HCT116 (cell line): ENCODE results near the gene ARHGAP8.

ENCODE experiments used
- ATF3 ChIP-seq: IDR thresholded peaks from 2 replicates; pipeline ENCODE4 v1.6.1; 2012
- CTCF ChIP-seq, 3 experiments: fragments of 200-600 bp in 1 of 3; sonication (generic) in 1 of 3; IDR thresholded peaks in 2 of 3; conservative IDR thresholded peaks in 1 of 3; 2 replicates each; pipeline ENCODE4 v1.5.1; 2012 to 2017; ENCODE audit warnings: low read depth in 2 of 3, low read length in 2 of 3, antibody characterized with exemption in 1 of 3, borderline replicate concordance in 1 of 3, control low read depth in 1 of 3, mild to moderate bottlenecking in 1 of 3, mixed read lengths in 1 of 3, mixed run types in 1 of 3, moderate library complexity in 1 of 3; ENCODE audit not compliant: insufficient read depth in 1 of 3
- EGR1 ChIP-seq: IDR thresholded peaks from 2 replicates; pipeline ENCODE4 v1.6.1; 2012; ENCODE audit warnings: low read depth
- EZH2 ChIP-seq: fragments of 200-600 bp; sonication (generic); IDR thresholded peaks from 2 replicates; pipeline ENCODE4 v1.6.1; 2017; ENCODE audit warnings: antibody characterized with exemption, mixed run types
- FOSL1 ChIP-seq: IDR thresholded peaks from 2 replicates; pipeline ENCODE4 v1.6.1; 2012; ENCODE audit warnings: low read depth
- JUND ChIP-seq: IDR thresholded peaks from 2 replicates; pipeline ENCODE4 v1.6.1; 2012
- MAX ChIP-seq: IDR thresholded peaks from 2 replicates; pipeline ENCODE4 v1.6.1; 2012
- POLR2A ChIP-seq: IDR thresholded peaks from 2 replicates; pipeline ENCODE4 v1.7.0; 2011; ENCODE audit warnings: borderline replicate concordance; ENCODE audit not compliant: insufficient read depth, insufficient read length; ENCODE audit errors: extremely low read depth
- SIN3A ChIP-seq: IDR thresholded peaks from 2 replicates; pipeline ENCODE4 v1.6.1; 2012; ENCODE audit warnings: low read depth
- TCF7L2 ChIP-seq: IDR thresholded peaks from 2 replicates; pipeline ENCODE4 v1.7.0; 2011; ENCODE audit warnings: borderline replicate concordance, inconsistent platforms; ENCODE audit not compliant: insufficient read depth, insufficient read length; ENCODE audit errors: extremely low read depth
- ZFX ChIP-seq: fragments of 450-650 bp; IDR thresholded peaks from 2 replicates; pipeline ENCODE4 v1.6.1; 2017
- ZNF274 ChIP-seq: fragments of 200-500 bp; sonication (Bioruptor generic); IDR thresholded peaks from 2 replicates; pipeline ENCODE4 v1.6.1; 2014; ENCODE audit warnings: mild to moderate bottlenecking, low read depth, low read length, inconsistent platforms

- no peak for TF ChIP-seq CTCF (IDR thresholded peaks at IDR 0.05 in 2 of 3, conservative IDR thresholded peaks at IDR 0.05 in 1 of 3; ENCODE audit: borderline replicate concordance in 1 of 3, insufficient read depth in 1 of 3, low read depth in 2 of 3, low read length in 2 of 3)
- TF ChIP-seq ATF3, result no peak
- no peak for TF ChIP-seq JUND
- TF ChIP-seq TCF7L2, result no peak
- no peak for TF ChIP-seq SIN3A
- no peak for TF ChIP-seq ZNF274
- no peak for TF ChIP-seq EGR1
- TF ChIP-seq FOSL1, result no peak
- no peak for TF ChIP-seq POLR2A
- TF ChIP-seq EZH2, result no peak
- no peak for TF ChIP-seq MAX
- no peak for TF ChIP-seq ZFX
Observed at GRCh38 chr22:44793506-44794172, 41.3 kb downstream of the ARHGAP8 start.
